ENCODE data around the gene EEF2. TPM values are rescaled to one million over a fixed set of nuclear protein-coding genes. Genes with fewer than 3 reads are reported as not detected.
A peak's percentile ranks its signal among the peaks of the same experiment; 100 is the strongest.

EEF2 gene
- total RNA-seq, 1 donor from 2014 or later = 1,288 TPM

GRCh38 chr19:3977242-3978143 is 7.8 kb downstream of the EEF2 start:
- Mint-ChIP-seq H3K4me3 (no peak overlapping the region), H3K27ac (no peak overlapping the region), H3K4me1 (no peaks in the 10 kb centered on the region), H3K9me3 (no peaks in the 10 kb centered on the region), H3K27me3 (ENCODE audit: insufficient read depth, low read depth) (peaks cover 4% of the 10 kb centered on the region), H3K36me3 (peaks cover 21% of the 10 kb centered on the region)
- H3K36me3 ChIP-seq = peaks cover 5% of the 10 kb centered on the region
- peaks cover 79% of the 10 kb centered on the region for H4K20me1 ChIP-seq (ENCODE audit: low read depth)
- H3K4me1 ChIP-seq = no peaks in the 10 kb centered on the region
- no peak overlapping the region for H3K4me3 ChIP-seq
- TF ChIP-seq EZH2phosphoT487 (IDR thresholded peaks at IDR 0.05) = no peak
- no peak for TF ChIP-seq CTCF (IDR thresholded peaks at IDR 0.05)
- no peak for TF ChIP-seq EZH2 (IDR thresholded peaks at IDR 0.05)
- H3K27ac ChIP-seq = no peak overlapping the region
- no peak for DNase-seq (ENCODE audit: low spot score)
- no peaks in the 10 kb centered on the region for H3K27me3 ChIP-seq
- peaks cover 58% of the 10 kb centered on the region for H3K79me2 ChIP-seq (ENCODE audit: low read depth)
- no peak overlapping the region for H3K4me2 ChIP-seq
- H2AFZ ChIP-seq (replicated peaks) = no peak overlapping the region
- H3F3A ChIP-seq (ENCODE audit: low read depth) = peaks cover 73% of the 10 kb centered on the region
- no peak overlapping the region for H3K9ac ChIP-seq
- H3K9me3 ChIP-seq (ENCODE audit: low read depth) = no peaks in the 10 kb centered on the region

GRCh38 chr19:3976495-3977241 is 8.6 kb downstream of the EEF2 start:
- peaks cover 78% of the 10 kb centered on the region for H4K20me1 ChIP-seq (ENCODE audit: low read depth)
- Mint-ChIP-seq H3K27ac (no peak overlapping the region), H3K36me3 (peaks cover 19% of the 10 kb centered on the region), H3K4me3 (no peak overlapping the region), H3K9me3 (no peaks in the 10 kb centered on the region), H3K4me1 (no peaks in the 10 kb centered on the region), H3K27me3 (ENCODE audit: insufficient read depth, low read depth) (peaks cover 7% of the 10 kb centered on the region)
- H3K4me3 ChIP-seq = no peak overlapping the region
- H3K9me3 ChIP-seq (ENCODE audit: low read depth) = no peaks in the 10 kb centered on the region
- H2AFZ ChIP-seq (replicated peaks) = no peak overlapping the region
- H3K79me2 ChIP-seq (ENCODE audit: low read depth) = peaks cover 49% of the 10 kb centered on the region
- peaks cover 5% of the 10 kb centered on the region for H3K36me3 ChIP-seq
- no peak overlapping the region for H3K4me2 ChIP-seq
- TF ChIP-seq EZH2 (IDR thresholded peaks at IDR 0.05) (no peak), CTCF (IDR thresholded peaks at IDR 0.05) (no peak), EZH2phosphoT487 (IDR thresholded peaks at IDR 0.05) (no peak)
- no peak for DNase-seq (ENCODE audit: low spot score)
- no peak overlapping the region for H3K27ac ChIP-seq
- peaks cover 73% of the 10 kb centered on the region for H3F3A ChIP-seq (ENCODE audit: low read depth)
- no peaks in the 10 kb centered on the region for H3K27me3 ChIP-seq
- H3K9ac ChIP-seq = no peak overlapping the region
- no peaks in the 10 kb centered on the region for H3K4me1 ChIP-seq

GRCh38 chr19:3975637-3976087 is 9.6 kb downstream of the EEF2 start:
- peaks cover 3% of the 10 kb centered on the region for H3K4me1 ChIP-seq
- Mint-ChIP-seq H3K4me3 (no peak overlapping the region), H3K27me3 (ENCODE audit: insufficient read depth, low read depth) (peaks cover 7% of the 10 kb centered on the region), H3K27ac (no peak overlapping the region), H3K9me3 (no peaks in the 10 kb centered on the region), H3K4me1 (no peaks in the 10 kb centered on the region), H3K36me3 (peaks cover 17% of the 10 kb centered on the region)
- no peak for DNase-seq (ENCODE audit: low spot score)
- peaks cover 40% of the 10 kb centered on the region for H3K79me2 ChIP-seq (ENCODE audit: low read depth)
- no peaks in the 10 kb centered on the region for H3K27me3 ChIP-seq
- no peak overlapping the region for H3K4me2 ChIP-seq
- H3K27ac ChIP-seq = peak overlapping the region; percentile 53
- TF ChIP-seq EZH2 (IDR thresholded peaks at IDR 0.05) (no peak), CTCF (IDR thresholded peaks at IDR 0.05) (no peak), EZH2phosphoT487 (IDR thresholded peaks at IDR 0.05) (no peak)
- peaks cover 73% of the 10 kb centered on the region for H4K20me1 ChIP-seq (ENCODE audit: low read depth)
- peaks cover 2% of the 10 kb centered on the region for H3K36me3 ChIP-seq
- no peak overlapping the region for H3K4me3 ChIP-seq
- H3F3A ChIP-seq (ENCODE audit: low read depth) = peaks cover 68% of the 10 kb centered on the region
- H3K9me3 ChIP-seq (ENCODE audit: low read depth) = no peaks in the 10 kb centered on the region
- no peak overlapping the region for H2AFZ ChIP-seq (replicated peaks)
- no peak overlapping the region for H3K9ac ChIP-seq

Measured in neural progenitor cell (in vitro differentiated cells).